Superior temporal gyrus (tissue), 1 donor: ENCODE results near the gene SLC6A3.

Experiments
- DNase-seq: peaks from one replicate; pipeline ENCODE4 v3.0.0-alpha.2; 2016; ENCODE audit errors: extremely low spot score

The SLC6A3 gene

DNA sequence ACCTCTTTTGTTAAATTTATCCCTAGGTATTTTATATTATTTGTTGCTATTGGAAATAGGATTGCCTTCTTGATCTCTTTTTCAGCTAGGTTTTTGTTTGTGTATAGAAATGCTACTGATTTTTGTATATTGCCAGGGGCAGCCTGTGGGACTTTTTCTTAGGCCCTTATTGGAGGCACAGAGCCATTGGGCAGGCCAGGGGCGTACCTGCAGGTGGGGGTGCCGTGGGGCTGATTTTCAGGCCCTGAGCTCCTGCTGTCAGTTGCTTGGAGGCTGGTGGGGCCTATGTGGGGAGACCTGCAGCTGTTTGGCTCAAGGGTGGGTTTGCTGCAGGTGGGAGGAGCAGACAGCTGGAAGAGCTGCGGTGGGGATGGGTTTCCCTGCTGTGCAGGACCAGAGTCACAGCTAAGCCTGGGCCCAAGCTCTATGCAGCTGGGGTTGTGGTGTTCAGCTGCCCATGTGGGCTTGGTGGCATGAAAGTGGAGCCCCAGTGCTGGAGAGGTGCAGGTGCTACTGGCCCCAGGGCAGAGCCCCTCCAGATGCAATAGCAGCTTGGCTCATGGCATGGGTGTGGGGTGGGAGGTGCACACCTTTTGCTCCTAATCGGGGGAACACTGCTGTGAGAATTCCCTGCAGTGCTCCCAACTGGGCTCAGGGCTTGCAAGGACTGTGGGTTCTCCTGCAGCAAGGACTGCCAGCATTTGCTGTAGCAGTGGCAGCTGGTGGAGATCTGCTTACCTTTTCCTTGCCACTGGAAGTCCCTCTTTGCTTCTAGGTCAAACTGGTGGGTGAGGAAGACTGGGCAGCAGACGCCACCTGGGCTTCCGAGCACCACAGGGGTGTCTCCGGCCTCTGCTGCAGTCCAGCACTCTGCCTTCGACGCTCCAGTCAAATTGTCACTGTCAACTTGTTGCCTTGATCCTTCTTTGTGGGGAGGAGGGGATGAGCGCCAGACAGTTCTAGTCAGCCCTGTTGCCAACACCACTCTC is 92.7 kb downstream of the SLC6A3 start:
- no peak for DNase-seq

GRCh38 chr5:1351156-1351555 is 94.1 kb downstream of the SLC6A3 start:
- DNase-seq = peak; percentile 88

- no peak for DNase-seq
These were observed 96.0 kb downstream of the SLC6A3 start for GRCh38 chr5:1349246-1349645.

DNA sequence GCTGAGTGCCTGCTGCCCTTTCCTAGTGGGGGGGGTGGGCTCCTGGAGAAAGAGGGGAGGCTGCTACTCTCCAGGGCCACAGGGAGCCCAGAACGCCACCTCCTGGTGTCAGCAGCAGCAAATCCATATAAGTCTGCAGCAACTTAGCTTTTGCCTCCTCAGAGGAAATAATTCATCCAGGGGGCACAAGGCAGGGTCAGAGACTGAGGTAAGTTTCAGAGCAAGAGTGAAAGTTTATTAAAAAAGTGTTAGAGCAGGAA is 96.3 kb downstream of the SLC6A3 start:
- DNase-seq = no peak

DNA sequence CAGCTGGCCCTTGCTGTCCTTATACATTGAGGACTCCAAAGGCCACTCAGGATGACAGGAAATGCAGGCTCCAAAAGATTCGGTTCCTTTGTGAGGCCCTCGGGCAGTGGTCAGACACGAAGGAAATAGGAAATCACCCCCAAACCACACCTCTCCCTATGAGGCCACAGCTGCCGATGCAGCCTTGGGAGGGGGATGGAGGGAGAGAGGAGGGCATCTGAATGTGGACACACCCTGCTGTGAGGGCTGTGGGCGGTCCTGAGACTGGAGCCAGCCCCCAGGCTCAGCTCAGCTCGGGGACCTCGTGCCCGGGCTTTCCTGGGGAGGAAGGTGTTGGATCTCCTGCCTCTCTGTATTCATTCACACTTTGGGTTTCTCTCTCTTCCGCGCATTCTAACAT is 97.7 kb downstream of the SLC6A3 start:
- no peak for DNase-seq

- no peak for DNase-seq
These were observed 98.4 kb downstream of the SLC6A3 start for GRCh38 chr5:1346627-1347440.

GRCh38 chr5:1345876-1346626 is 99.2 kb downstream of the SLC6A3 start:
- DNase-seq = no peak

DNA sequence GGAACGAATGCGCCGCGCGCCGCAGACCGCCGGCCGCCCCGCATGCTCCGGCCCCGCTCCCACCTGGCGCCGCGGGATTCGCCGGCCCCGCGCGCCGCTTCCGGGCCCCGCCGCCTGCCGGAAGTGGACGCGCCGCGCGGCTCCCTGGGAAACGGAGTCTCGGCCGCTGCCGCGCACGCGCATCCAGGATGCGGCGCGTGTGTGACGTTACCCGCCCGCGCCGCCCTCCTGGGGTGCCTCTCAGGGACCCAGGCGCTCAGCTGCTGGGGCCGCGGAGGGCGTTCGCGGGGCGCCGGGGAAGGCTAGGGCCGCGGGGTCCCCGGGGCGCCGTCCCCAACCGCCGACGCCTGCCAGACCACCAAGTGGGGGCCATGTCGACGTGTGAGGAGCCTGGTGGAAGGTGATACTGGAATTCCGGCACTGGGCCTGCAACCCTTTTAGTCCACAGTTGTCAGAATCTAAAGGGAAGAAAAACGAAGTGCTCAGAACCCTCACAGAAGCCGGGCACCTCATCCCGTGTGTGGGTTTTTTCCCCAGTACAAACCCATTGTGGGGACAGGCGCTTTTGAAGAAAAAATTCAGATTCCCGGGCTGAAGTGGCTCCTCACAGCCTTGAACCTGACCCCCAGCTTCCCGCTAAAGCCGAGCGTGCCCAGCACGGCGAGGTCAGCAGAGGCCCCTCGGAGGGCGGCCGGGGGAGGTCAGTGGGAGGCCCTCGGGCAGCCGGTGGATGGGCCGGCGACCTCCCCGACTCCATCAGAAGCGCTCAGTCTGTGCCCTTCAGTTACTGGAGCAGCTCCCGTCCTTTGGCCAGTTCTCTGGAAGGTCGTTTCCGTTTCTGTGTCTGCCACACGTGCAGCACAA is 100.0 kb downstream of the SLC6A3 start, which contains the start of gene CLPTM1L:
TSS of gene CLPTM1L (minus strand) at position 125 of the 864 bp plus-strand sequence. CDS start 258 bp downstream, outside the sequence.
- DNase-seq = peak; percentile 84

GRCh38 chr5:1343931-1344901 is 101.0 kb downstream of the SLC6A3 start:
- no peak for DNase-seq

- no peak for DNase-seq
These were observed 101.9 kb downstream of the SLC6A3 start for GRCh38 chr5:1343315-1343751.
